ENCODE data around the gene IGF2BP2. TPM values are rescaled to one million over a fixed set of nuclear protein-coding genes. Genes with fewer than 3 reads are reported as not detected.

IGF2BP2 gene
- total and polyA plus RNA-seq, 2 of the 8 experiments (the other 6 are each of a cell fraction or from before 2014, with no cell fraction given) = 7.4 to 121 TPM

DNA sequence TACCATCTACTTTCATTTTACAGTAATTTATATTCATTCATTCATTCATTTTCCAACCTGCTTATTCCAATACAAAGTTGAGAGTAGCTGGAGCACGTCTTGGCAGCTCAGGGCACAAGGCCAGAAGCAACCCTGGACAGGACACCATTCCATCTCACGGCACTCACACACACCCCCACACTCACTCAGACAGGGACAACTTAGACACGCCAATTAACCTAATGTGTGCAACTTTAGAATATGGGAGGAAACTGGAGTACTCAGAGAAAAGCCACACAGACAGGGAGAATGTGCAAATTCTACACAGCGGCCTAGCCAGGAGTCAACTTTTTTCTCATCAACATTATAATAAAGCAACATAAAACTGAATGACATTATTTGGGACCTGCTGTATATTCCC is 46.7 kb downstream of the IGF2BP2 start:
- Histone ChIP-seq H4K8ac (ENCODE audit: extremely low read depth, insufficient read depth, low read length) (no peak overlapping the region), H4K5ac (ENCODE audit: insufficient read length, low read depth, low read length) (no peak overlapping the region), H4K91ac (replicated peaks; ENCODE audit: insufficient read length, low read length) (no peak overlapping the region), H3K36me3 (ENCODE audit: control insufficient read depth in 2 of 4, insufficient read depth in 4 of 4, low read length in 3 of 4) (no peaks in the 10 kb centered on the region), H3K27ac (ENCODE audit: low read depth, low read length) (no peak overlapping the region), H3K4me1 (replicated peaks in 1 of 4; ENCODE audit: control insufficient read depth in 3 of 4, insufficient read depth in 4 of 4, low read length in 3 of 4) (peaks cover 2 to 35% (median 14%) of the 10 kb centered on the region in 4 experiments), H3K9me3 (ENCODE audit: insufficient read depth in 2 of 2, low read depth in 1 of 2, low read length in 1 of 2) (no peaks in the 10 kb centered on the region), H2BK5ac (ENCODE audit: low read depth, low read length) (no peak overlapping the region; the same call in 1 of the 2 replicates), H3K4me3 (ENCODE audit: extremely low read depth in 1 of 4, insufficient read depth in 2 of 4, low read depth in 3 of 4, low read length in 4 of 4) (no peak overlapping the region), H3K18ac (ENCODE audit: extremely low read depth, low read length) (no peak overlapping the region), H2AFZ (ENCODE audit: low read length) (no peak overlapping the region), H3K23ac (ENCODE audit: insufficient read length) (no peak overlapping the region), H3K56ac (replicated peaks; ENCODE audit: insufficient read length, low read depth, low read length) (no peak overlapping the region), H3K23me2 (ENCODE audit: low read depth, low read length) (no peaks in the 10 kb centered on the region), H2AK5ac (ENCODE audit: low read depth, low read length) (no peak overlapping the region), H2BK15ac (ENCODE audit: low read length) (no peak overlapping the region), H3K4ac (replicated peaks; ENCODE audit: insufficient read length, low read depth, low read length) (no peak overlapping the region), H3K79me2 (ENCODE audit: control insufficient read depth in 1 of 2, insufficient read depth in 2 of 2, low read length in 2 of 2) (peaks cover 14 to 98% of the 10 kb centered on the region in 2 experiments), H4K20me1 (replicated peaks in 1 of 2; ENCODE audit: control insufficient read depth in 1 of 2, insufficient read depth in 2 of 2, low read length in 2 of 2) (peaks cover 0 to 13% of the 10 kb centered on the region in 2 experiments), H2BK120ac (replicated peaks; ENCODE audit: low read depth, low read length) (no peak overlapping the region), H3K9ac (replicated peaks in 1 of 4; ENCODE audit: extremely low read depth in 1 of 4, low read depth in 3 of 4, low read length in 3 of 4) (no peak overlapping the region), H3K27me3 (replicated peaks in 1 of 4; ENCODE audit: control insufficient read depth in 3 of 4, extremely low read depth in 1 of 4, insufficient read depth in 3 of 4, low read length in 3 of 4) (no peaks in the 10 kb centered on the region), H2BK20ac (ENCODE audit: low read length) (no peak overlapping the region), H3K4me2 (ENCODE audit: insufficient read depth in 1 of 2, low read depth in 2 of 2, low read length in 2 of 2) (no peak overlapping the region), H3K79me1 (ENCODE audit: low read depth, low read length) (peaks cover 2% of the 10 kb centered on the region; the same call in 1 of the 2 replicates), H2BK12ac (ENCODE audit: low read depth, low read length) (no peak overlapping the region), H3K14ac (ENCODE audit: insufficient read length) (no peak overlapping the region)
- POLR2A ChIA-PET (ENCODE audit: partially characterized antibody) = interaction anchor here (0.9 to 3.2 kb wide), 3 partner anchors 11 to 160 kb away, joined by 3 to 11 read pairs (median 5); partner anchors contain the start of gene TRA2B
- CTCF ChIA-PET (ENCODE audit: partially characterized antibody) = interaction anchor here (1.2 to 6.8 kb wide), 6 partner anchors 8 to 101 kb away, joined by 3 to 43 read pairs (median 10); no protein-coding TSS in a partner anchor
- 91% methylated on average over 4 of the region's 4 CpGs; no CpG with 5 or more reads in 1 of the 2 experiments for WGBS, 2 experiments (ENCODE audit: extremely low coverage in 1 of 2, insufficient coverage in 1 of 2, insufficient read length in 1 of 2, insufficient replicate concordance in 2 of 2, low coverage in 1 of 2, low lambda C conversion rate in 2 of 2, missing lambda C conversion rate in 1 of 2)
- DNase-seq (ENCODE audit: low read depth in 1 of 2, low spot score in 2 of 2) (no peak), FAIRE-seq (no peak)
- no peak for TF ChIP-seq POU5F1 (IDR thresholded peaks at IDR 0.05; ENCODE audit: low read depth, low read length)
- TF ChIP-seq, protein P1, sequence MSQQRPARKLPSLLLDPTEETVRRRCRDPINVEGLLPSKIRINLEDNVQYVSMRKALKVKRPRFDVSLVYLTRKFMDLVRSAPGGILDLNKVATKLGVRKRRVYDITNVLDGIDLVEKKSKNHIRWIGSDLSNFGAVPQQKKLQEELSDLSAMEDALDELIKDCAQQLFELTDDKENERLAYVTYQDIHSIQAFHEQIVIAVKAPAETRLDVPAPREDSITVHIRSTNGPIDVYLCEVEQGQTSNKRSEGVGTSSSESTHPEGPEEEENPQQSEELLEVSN (IDR thresholded peaks at IDR 0.05) = no peak

All from H1 (cell line).